HFF-Myc (cell line): ENCODE data around the gene FGF11.

Source experiments
- DNase-seq: peaks from one replicate; pipeline ENCODE4 v3.0.0-alpha.2; 2011; ENCODE audit warnings: low read depth; ENCODE audit errors: extremely low read depth
- H3K4me3 ChIP-seq: replicated peaks from 2 replicates; pipeline ENCODE4 v1.5.1; 2011; ENCODE audit warnings: low read depth, mild to moderate bottlenecking, control low read depth, low read length
- CTCF ChIP-seq: IDR thresholded peaks from 2 replicates; pipeline ENCODE4 v1.5.1; 2012; ENCODE audit warnings: mild to moderate bottlenecking, low read depth, low read length, control low read depth; ENCODE audit errors: missing control alignments

Gene FGF11

GRCh38 chr17:7415784-7416183 lies 23.5 kb upstream of the FGF11 start:
- TF ChIP-seq CTCF, result no peak
- no peak for DNase-seq
- no peak overlapping the region for H3K4me3 ChIP-seq

- no peak for DNase-seq
- TF ChIP-seq CTCF, result no peak
These were observed 23.0 kb upstream of the FGF11 start for GRCh38 chr17:7416323-7416722.

GRCh38 chr17:7417056-7417655 lies 22.2 kb upstream of the FGF11 start:
- no peak overlapping the region for H3K4me3 ChIP-seq
- no peak for DNase-seq
- no peak for TF ChIP-seq CTCF

More at GRCh38 chr17:7416323-7416722, 23.0 kb upstream of the FGF11 start:
- no peak overlapping the region for H3K4me3 ChIP-seq

GRCh38 chr17:7418472-7419152 lies 20.7 kb upstream of the FGF11 start:
- TF ChIP-seq CTCF, result no peak
- H3K4me3 ChIP-seq, result no peak overlapping the region
- DNase-seq, result no peak

- no peak for DNase-seq
- no peak within 1 kb of the TSS for H3K4me3 ChIP-seq
- no peak for TF ChIP-seq CTCF
These were observed 19.3 kb upstream of the FGF11 start, which contains the start of gene SPEM1 for GRCh38 chr17:7419819-7420610. SPEM1 (plus strand) TSS chr17:7420324; CDS start chr17:7420385, 61 bp downstream.

GRCh38 chr17:7421186-7421585 lies 18.1 kb upstream of the FGF11 start:
- H3K4me3 ChIP-seq, result no peak overlapping the region
- DNase-seq, result no peak
- TF ChIP-seq CTCF, result no peak
